H1 (cell line): ENCODE measurements around the gene TRAF3IP3. TPM values are rescaled to one million over a fixed set of nuclear protein-coding genes. Genes with fewer than 3 reads are reported as not detected.

ENCODE experiments used
- CTCF ChIA-PET: fragments of 300-600 bp; sonication (Branson Sonifier 250); formaldehyde crosslinking; loops from one replicate; lab custom pipeline; 2021; ENCODE audit not compliant: partially characterized antibody; lab: Charles Lee
- POLR2A ChIA-PET: fragments of 300-600 bp; sonication (Branson Sonifier 250); formaldehyde crosslinking; loops from one replicate; lab custom pipeline; 2021; ENCODE audit warnings: inconsistent platforms; ENCODE audit not compliant: partially characterized antibody; lab: Charles Lee
- DNase-seq, 2 experiments: peaks; one replicate each; pipeline versions ENCODE4 v3.0.0 to v3.0.0-alpha.2; 2010 to 2022; ENCODE audit warnings: low spot score in 2 of 2, low read depth in 1 of 2, mixed read lengths in 1 of 2
- FAIRE-seq: peaks from 2 replicates; lab custom pipeline; 2011; peaks lifted over from hg19 to GRCh38; lab: Jason Lieb, UNC
- H2AFZ ChIP-seq: 2 replicates; pipeline ENCODE4 v1.8.1; 2012; ENCODE audit warnings: low read length, inconsistent platforms
- H2AK5ac ChIP-seq: 2 replicates; pipeline ENCODE4 v1.6.1; 2013; ENCODE audit warnings: low read depth, low read length
- H2BK120ac ChIP-seq: replicated peaks from 2 replicates; pipeline ENCODE3; 2013; ENCODE audit warnings: low read depth, low read length, inconsistent platforms
- H2BK12ac ChIP-seq: 2 replicates; pipeline ENCODE4 v1.6.1; 2013; ENCODE audit warnings: low read depth, low read length
- H2BK15ac ChIP-seq: 2 replicates; pipeline ENCODE4 v1.6.1; 2013; ENCODE audit warnings: low read length
- H2BK20ac ChIP-seq: 2 replicates; pipeline ENCODE4 v1.6.1; 2013; ENCODE audit warnings: low read length
- H2BK5ac ChIP-seq: 2 replicates; pipeline ENCODE4 v1.6.1; 2013; ENCODE audit warnings: low read depth, low read length
- H3K14ac ChIP-seq: 2 replicates; pipeline ENCODE4 v1.6.1; 2013; ENCODE audit warnings: inconsistent platforms; ENCODE audit not compliant: insufficient read length
- H3K18ac ChIP-seq: 2 replicates; pipeline ENCODE4 v1.6.1; 2013; ENCODE audit warnings: low read length; ENCODE audit errors: extremely low read depth
- H3K23ac ChIP-seq: 2 replicates; pipeline ENCODE4 v1.6.1; 2013; ENCODE audit warnings: inconsistent platforms; ENCODE audit not compliant: insufficient read length
- H3K23me2 ChIP-seq: 2 replicates; pipeline ENCODE4 v1.6.1; 2013; ENCODE audit warnings: low read depth, low read length
- H3K27ac ChIP-seq: 2 replicates; pipeline ENCODE4 v1.6.1; 2011; ENCODE audit warnings: low read depth, low read length, inconsistent platforms
- H3K27me3 ChIP-seq, 4 experiments: replicated peaks in 1 of 4; 1 replicate in 1 of 4; 2 replicates in 3 of 4; pipeline versions ENCODE4 v1.6.1 to v1.8.1; 2011 to 2013; ENCODE audit warnings: low read length in 3 of 4, mild to moderate bottlenecking in 3 of 4, inconsistent platforms in 2 of 4, mixed read lengths in 2 of 4, moderate library complexity in 1 of 4; ENCODE audit not compliant: control insufficient read depth in 3 of 4, insufficient read depth in 3 of 4; ENCODE audit errors: extremely low read depth in 1 of 4
- H3K36me3 ChIP-seq, 4 experiments: 2 replicates each; pipeline versions ENCODE4 v1.6.1 to v1.8.1; 2011 to 2013; ENCODE audit warnings: mild to moderate bottlenecking in 4 of 4, low read length in 3 of 4, moderate library complexity in 2 of 4, control low read depth in 1 of 4, inconsistent platforms in 1 of 4; ENCODE audit not compliant: insufficient read depth in 4 of 4, control insufficient read depth in 2 of 4
- H3K4ac ChIP-seq: replicated peaks from 2 replicates; pipeline ENCODE3; 2013; ENCODE audit warnings: low read length, low read depth, mixed read lengths, inconsistent platforms; ENCODE audit not compliant: insufficient read length
- H3K4me1 ChIP-seq, 4 experiments: replicated peaks in 1 of 4; 1 replicate in 1 of 4; 2 replicates in 3 of 4; pipeline versions ENCODE4 v1.6.1 to v1.8.1; 2011 to 2013; ENCODE audit warnings: low read length in 3 of 4, inconsistent platforms in 2 of 4, mixed read lengths in 1 of 4; ENCODE audit not compliant: insufficient read depth in 4 of 4, control insufficient read depth in 3 of 4
- H3K4me2 ChIP-seq, 2 experiments: 2 replicates each; pipeline versions ENCODE4 v1.6.1 to v1.8.1; 2011 to 2013; ENCODE audit warnings: low read depth in 2 of 2, low read length in 2 of 2, control low read depth in 1 of 2, inconsistent platforms in 1 of 2, mild to moderate bottlenecking in 1 of 2; ENCODE audit not compliant: insufficient read depth in 1 of 2
- H3K4me3 ChIP-seq, 4 experiments: fragments of 200-600, 300-600 bp in 1 of 4; sonication (generic), shearing (Covaris generic), sonication (Bioruptor Twin) in 1 of 4; 2 replicates each; pipeline versions ENCODE4 v1.5.1 to v1.8.1; 2011 to 2016; ENCODE audit warnings: low read length in 4 of 4, low read depth in 3 of 4, control low read depth in 2 of 4, inconsistent platforms in 2 of 4, mild to moderate bottlenecking in 2 of 4, mixed read lengths in 1 of 4, moderate library complexity in 1 of 4; ENCODE audit not compliant: insufficient read depth in 2 of 4; ENCODE audit errors: extremely low read depth in 1 of 4
- H3K56ac ChIP-seq: replicated peaks from 2 replicates; pipeline ENCODE3; 2013; ENCODE audit warnings: low read depth, mild to moderate bottlenecking, mixed read lengths, low read length, inconsistent platforms; ENCODE audit not compliant: insufficient read length
- H3K79me1 ChIP-seq: 2 replicates; pipeline ENCODE4 v1.6.1; 2013; ENCODE audit warnings: low read depth, low read length, control low read depth
- H3K79me2 ChIP-seq, 2 experiments: 2 replicates each; pipeline versions ENCODE4 v1.6.1 to v1.8.1; 2012 to 2013; ENCODE audit warnings: low read length in 2 of 2, mild to moderate bottlenecking in 2 of 2, inconsistent platforms in 1 of 2; ENCODE audit not compliant: insufficient read depth in 2 of 2, control insufficient read depth in 1 of 2
- H3K9ac ChIP-seq, 4 experiments: replicated peaks in 1 of 4; 1 replicate in 1 of 4; 2 replicates in 3 of 4; pipeline versions ENCODE4 v1.6.1 to v1.8.1; 2011 to 2013; ENCODE audit warnings: low read depth in 3 of 4, low read length in 3 of 4, control low read depth in 2 of 4, mild to moderate bottlenecking in 2 of 4, moderate library complexity in 2 of 4, inconsistent platforms in 1 of 4; ENCODE audit errors: extremely low read depth in 1 of 4
- H3K9me3 ChIP-seq, 2 experiments: 2 replicates each; pipeline versions ENCODE4 v1.6.1 to v1.8.1; 2012 to 2013; ENCODE audit warnings: mild to moderate bottlenecking in 2 of 2, moderate library complexity in 2 of 2, control low read depth in 1 of 2, inconsistent platforms in 1 of 2, low read depth in 1 of 2, low read length in 1 of 2, mixed read lengths in 1 of 2; ENCODE audit not compliant: insufficient read depth in 2 of 2
- H4K20me1 ChIP-seq, 2 experiments: replicated peaks in 1 of 2; 2 replicates each; pipeline versions ENCODE3 to v1.8.1; 2011 to 2013; ENCODE audit warnings: inconsistent platforms in 2 of 2, low read length in 2 of 2, mild to moderate bottlenecking in 1 of 2; ENCODE audit not compliant: insufficient read depth in 2 of 2, control insufficient read depth in 1 of 2
- H4K5ac ChIP-seq: 2 replicates; pipeline ENCODE4 v1.6.1; 2013; ENCODE audit warnings: low read length, low read depth, mixed read lengths, inconsistent platforms; ENCODE audit not compliant: insufficient read length
- H4K8ac ChIP-seq: 2 replicates; pipeline ENCODE4 v1.8.0; 2013; ENCODE audit warnings: mild to moderate bottlenecking, moderate library complexity, low read length, inconsistent platforms; ENCODE audit not compliant: insufficient read depth; ENCODE audit errors: extremely low read depth
- H4K91ac ChIP-seq: replicated peaks from 2 replicates; pipeline ENCODE3; 2013; ENCODE audit warnings: low read length, mixed read lengths, inconsistent platforms; ENCODE audit not compliant: insufficient read length
- ATF2 ChIP-seq: IDR thresholded peaks from 2 replicates; pipeline ENCODE4 v1.6.1; 2012; ENCODE audit warnings: low read length, inconsistent platforms
- BACH1 ChIP-seq: IDR thresholded peaks from 2 replicates; pipeline ENCODE4 v1.6.1; 2012; ENCODE audit warnings: low read length, improper control_type of control experiment
- KDM1A ChIP-seq: fragments of 200-600, 300-600 bp; sonication (generic); IDR thresholded peaks from 2 replicates; pipeline ENCODE4 v1.7.1; 2016; ENCODE audit warnings: mild to moderate bottlenecking, low read length, borderline replicate concordance
- SIRT6 ChIP-seq: IDR thresholded peaks from one replicate; pipeline ENCODE4 v1.7.1; 2012; ENCODE audit warnings: low read length, inconsistent platforms
- TCF12 ChIP-seq: IDR thresholded peaks from 2 replicates; pipeline ENCODE4 v1.6.1; 2011; ENCODE audit warnings: low read depth, mild to moderate bottlenecking, low read length
- WGBS, 2 experiments: shearing (Covaris generic) in 1 of 2; methylation state at CpG; one replicate each; pipeline versions ENCODE4 v1.1.6 to v1.1.7; 2013 to 2015; ENCODE audit warnings: low lambda C conversion rate in 2 of 2, mixed read lengths in 2 of 2, inconsistent platforms in 1 of 2, low coverage in 1 of 2, missing lambda C conversion rate in 1 of 2; ENCODE audit not compliant: insufficient replicate concordance in 2 of 2, insufficient coverage in 1 of 2, insufficient read length in 1 of 2; ENCODE audit errors: extremely low coverage in 1 of 2, missing lambda C conversion rate in 1 of 2; 5-methylcytosine and 5-hydroxymethylcytosine counted together
- polyA plus RNA-seq, 7 experiments: library from polyadenylated mRNA; depleted of rRNA in 3 of 7; stranded (reverse) in 5 of 7; unstranded in 2 of 7; fragments of >200 nt in 5 of 7; fragments of 200-250 nt in 2 of 7; gene quantifications; 1 replicate in 5 of 7; 2 replicates in 1 of 7; 4 replicates in 1 of 7; pipeline versions ENCODE4 v1.2.1 to v1.2.3, GENCODE V29; 2011 to 2013; ENCODE audit warnings: missing spikeins in 2 of 7, mixed read lengths in 2 of 7
- total RNA-seq: library from RNA; stranded (reverse); fragmentation: NEBNext Ultra II Directional; extraction: Animal tissue kit (Norgen Biotek cat#: 25700); gene quantifications from 2 replicates; pipeline ENCODE4 v1.2.1, GENCODE V29; 2021

Gene TRAF3IP3
- total and polyA plus RNA-seq, 2 of the 8 experiments (the other 6 are each of a cell fraction or from before 2014, with no cell fraction given) = not detected

DNA sequence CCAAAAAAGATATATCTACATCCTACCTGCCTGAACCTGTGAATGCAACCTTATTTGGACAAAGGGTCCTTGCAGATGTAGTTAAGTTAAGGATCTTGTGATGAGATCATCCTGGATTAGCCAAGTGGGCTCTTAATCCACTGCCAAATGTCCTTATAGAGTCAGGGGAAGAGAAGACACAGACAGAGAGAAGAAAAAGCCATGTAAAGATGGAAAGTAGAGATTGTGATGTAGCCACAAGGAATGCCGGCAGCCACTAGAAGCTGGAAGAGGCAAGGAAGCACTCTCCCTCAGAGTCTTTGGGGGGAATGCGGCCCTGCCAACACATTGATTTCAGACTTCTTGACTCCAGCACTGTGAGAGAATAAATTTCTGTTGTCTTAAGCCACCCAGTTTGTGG, 35.0 kb upstream of the TRAF3IP3 start:
- Histone ChIP-seq H3K27me3 (peaks cover 0 to 1% (median 0%) of the 10 kb centered on the region in 4 experiments; a peak in 2 of 7 replicates), H2BK5ac (no peak overlapping the region), H3K36me3 (no peaks in the 10 kb centered on the region), H2BK120ac (no peak overlapping the region), H3K23ac (no peak overlapping the region), H4K8ac (no peak overlapping the region), H3K56ac (no peak overlapping the region), H4K91ac (no peak overlapping the region), H3K14ac (no peak overlapping the region), H2BK15ac (no peak overlapping the region), H3K4me2 (no peak overlapping the region), H3K79me2 (no peaks in the 10 kb centered on the region), H2BK20ac (no peak overlapping the region), H3K27ac (no peak overlapping the region), H3K4me1 (no peaks in the 10 kb centered on the region), H3K4me3 (no peak overlapping the region), H3K18ac (no peak overlapping the region), H2AK5ac (no peak overlapping the region), H4K20me1 (no peaks in the 10 kb centered on the region), H3K4ac (no peak overlapping the region), H3K23me2 (no peaks in the 10 kb centered on the region), H3K9me3 (no peaks in the 10 kb centered on the region), H3K9ac (no peak overlapping the region), H4K5ac (no peak overlapping the region), H2BK12ac (no peak overlapping the region), H3K79me1 (no peaks in the 10 kb centered on the region), H2AFZ (no peak overlapping the region)
- DNase-seq (no peak), FAIRE-seq (no peak)
- TF ChIP-seq BACH1 (no peak), ATF2 (no peak), SIRT6 (no peak), TCF12 (no peak), KDM1A (no peak)
- ChIA-PET CTCF (interaction anchor here (0.9 to 1.6 kb wide), 3 partner anchors 16 to 93 kb away, joined by 3 read pairs; no protein-coding TSS in a partner anchor), POLR2A (interaction anchor here (0.6 kb wide), 1 partner anchor 52 kb away, joined by 3 read pairs; no protein-coding TSS in a partner anchor)
- WGBS, 2 experiments = 77% methylated on average over 2 of the region's 2 CpGs; no CpG with 5 or more reads in 1 of the 2 experiments
